Tibial nerve (tissue), 4 donors: ENCODE data around the gene PSMD8.

Source experiments
- EP300 ChIP-seq, 2 donors: sonication (generic); formaldehyde crosslinking; IDR thresholded peaks; one replicate each; pipeline ENCODE4 v1.6.1; 2017; ENCODE audit warnings: antibody characterized with exemption in 2 of 2, mild to moderate bottlenecking in 1 of 2
- POLR2A ChIP-seq, 2 donors: fragments of 450-650 bp; IDR thresholded peaks; one replicate each; pipeline ENCODE4 v1.6.1; 2017; ENCODE audit warnings: antibody characterized with exemption in 2 of 2, mild to moderate bottlenecking in 2 of 2, moderate library complexity in 2 of 2
- TF ChIP-seq, protein P1 (sequence below), 5 experiments: fragments of 200-600 bp in 3 of 5; fragments of 450-650 bp in 2 of 5; sonication (generic) in 3 of 5; IDR thresholded peaks; one replicate each; pipeline ENCODE4 v1.5.1; 2016 to 2019; ENCODE audit warnings: antibody characterized with exemption in 5 of 5, mild to moderate bottlenecking in 3 of 5, moderate library complexity in 2 of 5

GRCh38 chr19:38385804-38386257 is 11.5 kb downstream of the PSMD8 start:
- TF ChIP-seq, protein P1, sequence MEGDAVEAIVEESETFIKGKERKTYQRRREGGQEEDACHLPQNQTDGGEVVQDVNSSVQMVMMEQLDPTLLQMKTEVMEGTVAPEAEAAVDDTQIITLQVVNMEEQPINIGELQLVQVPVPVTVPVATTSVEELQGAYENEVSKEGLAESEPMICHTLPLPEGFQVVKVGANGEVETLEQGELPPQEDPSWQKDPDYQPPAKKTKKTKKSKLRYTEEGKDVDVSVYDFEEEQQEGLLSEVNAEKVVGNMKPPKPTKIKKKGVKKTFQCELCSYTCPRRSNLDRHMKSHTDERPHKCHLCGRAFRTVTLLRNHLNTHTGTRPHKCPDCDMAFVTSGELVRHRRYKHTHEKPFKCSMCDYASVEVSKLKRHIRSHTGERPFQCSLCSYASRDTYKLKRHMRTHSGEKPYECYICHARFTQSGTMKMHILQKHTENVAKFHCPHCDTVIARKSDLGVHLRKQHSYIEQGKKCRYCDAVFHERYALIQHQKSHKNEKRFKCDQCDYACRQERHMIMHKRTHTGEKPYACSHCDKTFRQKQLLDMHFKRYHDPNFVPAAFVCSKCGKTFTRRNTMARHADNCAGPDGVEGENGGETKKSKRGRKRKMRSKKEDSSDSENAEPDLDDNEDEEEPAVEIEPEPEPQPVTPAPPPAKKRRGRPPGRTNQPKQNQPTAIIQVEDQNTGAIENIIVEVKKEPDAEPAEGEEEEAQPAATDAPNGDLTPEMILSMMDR (IDR thresholded peaks at IDR 0.05): no peak
- TF ChIP-seq EP300 (IDR thresholded peaks at IDR 0.05) (no peak), POLR2A (IDR thresholded peaks at IDR 0.05) (no peak)
